ENCODE data around the gene KCNQ5. TPM values are rescaled to one million over a fixed set of nuclear protein-coding genes. Genes with fewer than 3 reads are reported as not detected.

KCNQ5 gene
- total and polyA plus RNA-seq, 9 donors: 0.28 to 0.86 (median 0.57) TPM

GRCh38 chr6:72651174-72651573 is 29.3 kb downstream of the KCNQ5 start:
- no peaks in the 10 kb centered on the region for H3K36me3 ChIP-seq (ENCODE audit: control insufficient read depth, insufficient read depth, low read length)
- WGBS (ENCODE audit: insufficient coverage): no CpG with 5 or more reads among the region's 1 CpG
- no peak for DNase-seq

GRCh38 chr6:72651967-72652956 is 30.4 kb downstream of the KCNQ5 start:
- no CpG with 5 or more reads among the region's 7 CpGs for WGBS (ENCODE audit: insufficient coverage)

More at GRCh38 chr6:72651174-72651573, 29.3 kb downstream of the KCNQ5 start:
- Histone ChIP-seq H3K27me3 (ENCODE audit: control insufficient read depth, insufficient read depth, low read length) (no peaks in the 10 kb centered on the region), H3K4me3 (ENCODE audit: low read length) (no peak overlapping the region), H3K27ac (ENCODE audit: low read length) (no peak overlapping the region), H3K4me1 (ENCODE audit: control insufficient read depth, insufficient read depth, low read length) (no peaks in the 10 kb centered on the region), H3K9me3 (replicated peaks; ENCODE audit: control insufficient read depth, low read depth, low read length) (no peaks in the 10 kb centered on the region)

GRCh38 chr6:72653026-72653425 is 31.2 kb downstream of the KCNQ5 start:
- no peak for DNase-seq
- WGBS (ENCODE audit: insufficient coverage): no CpG with 5 or more reads among the region's 1 CpG
- no peaks in the 10 kb centered on the region for H3K4me1 ChIP-seq (ENCODE audit: control insufficient read depth, insufficient read depth, low read length)

More at GRCh38 chr6:72651967-72652956, 30.4 kb downstream of the KCNQ5 start:
- no peaks in the 10 kb centered on the region for H3K4me1 ChIP-seq (ENCODE audit: control insufficient read depth, insufficient read depth, low read length)
- no peak overlapping the region for H3K27ac ChIP-seq (ENCODE audit: low read length)
- H3K9me3 ChIP-seq (replicated peaks; ENCODE audit: control insufficient read depth, low read depth, low read length): no peaks in the 10 kb centered on the region
- no peaks in the 10 kb centered on the region for H3K27me3 ChIP-seq (ENCODE audit: control insufficient read depth, insufficient read depth, low read length)
- no peaks in the 10 kb centered on the region for H3K36me3 ChIP-seq (ENCODE audit: control insufficient read depth, insufficient read depth, low read length)
- H3K4me3 ChIP-seq (ENCODE audit: low read length): no peak overlapping the region
- DNase-seq: no peak

GRCh38 chr6:72654071-72654621 is 32.3 kb downstream of the KCNQ5 start:
- 100% methylated on average over 1 of the region's 2 CpGs for WGBS (ENCODE audit: insufficient coverage)

More at GRCh38 chr6:72653026-72653425, 31.2 kb downstream of the KCNQ5 start:
- no peaks in the 10 kb centered on the region for H3K27me3 ChIP-seq (ENCODE audit: control insufficient read depth, insufficient read depth, low read length)
- no peak overlapping the region for H3K27ac ChIP-seq (ENCODE audit: low read length)
- no peaks in the 10 kb centered on the region for H3K36me3 ChIP-seq (ENCODE audit: control insufficient read depth, insufficient read depth, low read length)
- H3K4me3 ChIP-seq (ENCODE audit: low read length): no peak overlapping the region
- no peaks in the 10 kb centered on the region for H3K9me3 ChIP-seq (replicated peaks; ENCODE audit: control insufficient read depth, low read depth, low read length)

GRCh38 chr6:72657407-72658197 is 35.7 kb downstream of the KCNQ5 start:
- Histone ChIP-seq H3K4me3 (ENCODE audit: low read length) (no peak overlapping the region), H3K4me1 (ENCODE audit: control insufficient read depth, insufficient read depth, low read length) (no peaks in the 10 kb centered on the region), H3K27ac (ENCODE audit: low read length) (no peak overlapping the region), H3K36me3 (ENCODE audit: control insufficient read depth, insufficient read depth, low read length) (no peaks in the 10 kb centered on the region), H3K27me3 (ENCODE audit: control insufficient read depth, insufficient read depth, low read length) (no peaks in the 10 kb centered on the region), H3K9me3 (replicated peaks; ENCODE audit: control insufficient read depth, low read depth, low read length) (no peaks in the 10 kb centered on the region)
- no CpG with 5 or more reads among the region's 3 CpGs for WGBS (ENCODE audit: insufficient coverage)
- DNase-seq: no peak

More at GRCh38 chr6:72654071-72654621, 32.3 kb downstream of the KCNQ5 start:
- Histone ChIP-seq H3K27ac (ENCODE audit: low read length) (no peak overlapping the region), H3K36me3 (ENCODE audit: control insufficient read depth, insufficient read depth, low read length) (no peaks in the 10 kb centered on the region), H3K4me1 (ENCODE audit: control insufficient read depth, insufficient read depth, low read length) (no peaks in the 10 kb centered on the region), H3K9me3 (replicated peaks; ENCODE audit: control insufficient read depth, low read depth, low read length) (no peaks in the 10 kb centered on the region), H3K27me3 (ENCODE audit: control insufficient read depth, insufficient read depth, low read length) (no peaks in the 10 kb centered on the region), H3K4me3 (ENCODE audit: low read length) (no peak overlapping the region)
- no peak for DNase-seq

GRCh38 chr6:72659754-72660153 is 37.9 kb downstream of the KCNQ5 start:
- Histone ChIP-seq H3K27me3 (ENCODE audit: control insufficient read depth, insufficient read depth, low read length) (no peaks in the 10 kb centered on the region), H3K4me1 (ENCODE audit: control insufficient read depth, insufficient read depth, low read length) (no peaks in the 10 kb centered on the region), H3K27ac (ENCODE audit: low read length) (no peak overlapping the region), H3K4me3 (ENCODE audit: low read length) (no peak overlapping the region), H3K9me3 (replicated peaks; ENCODE audit: control insufficient read depth, low read depth, low read length) (no peaks in the 10 kb centered on the region), H3K36me3 (ENCODE audit: control insufficient read depth, insufficient read depth, low read length) (no peaks in the 10 kb centered on the region)
- DNase-seq: no peak
- no CpG with 5 or more reads among the region's 5 CpGs for WGBS (ENCODE audit: insufficient coverage)

- no peak overlapping the region for H3K4me3 ChIP-seq (ENCODE audit: low read length)
- WGBS (ENCODE audit: insufficient coverage): no CpG with 5 or more reads among the region's 1 CpG
- H3K4me1 ChIP-seq (ENCODE audit: control insufficient read depth, insufficient read depth, low read length): no peaks in the 10 kb centered on the region
- H3K27me3 ChIP-seq (ENCODE audit: control insufficient read depth, insufficient read depth, low read length): no peaks in the 10 kb centered on the region
- no peak overlapping the region for H3K27ac ChIP-seq (ENCODE audit: low read length)
- H3K36me3 ChIP-seq (ENCODE audit: control insufficient read depth, insufficient read depth, low read length): no peaks in the 10 kb centered on the region
- no peaks in the 10 kb centered on the region for H3K9me3 ChIP-seq (replicated peaks; ENCODE audit: control insufficient read depth, low read depth, low read length)
- no peak for DNase-seq
Measured at GRCh38 chr6:72661411-72661810, 39.5 kb downstream of the KCNQ5 start.

- Histone ChIP-seq H3K27me3 (ENCODE audit: control insufficient read depth, insufficient read depth, low read length) (no peaks in the 10 kb centered on the region), H3K27ac (ENCODE audit: low read length) (no peak overlapping the region), H3K9me3 (replicated peaks; ENCODE audit: control insufficient read depth, low read depth, low read length) (no peaks in the 10 kb centered on the region), H3K4me3 (ENCODE audit: low read length) (no peak overlapping the region), H3K4me1 (ENCODE audit: control insufficient read depth, insufficient read depth, low read length) (no peaks in the 10 kb centered on the region), H3K36me3 (ENCODE audit: control insufficient read depth, insufficient read depth, low read length) (no peaks in the 10 kb centered on the region)
- no CpG with 5 or more reads among the region's 3 CpGs for WGBS (ENCODE audit: insufficient coverage)
- DNase-seq: no peak
Measured at GRCh38 chr6:72665599-72665998, 43.7 kb downstream of the KCNQ5 start.

GRCh38 chr6:72669324-72669723 is 47.5 kb downstream of the KCNQ5 start:
- DNase-seq: no peak
- H3K27me3 ChIP-seq (ENCODE audit: control insufficient read depth, insufficient read depth, low read length): no peaks in the 10 kb centered on the region
- no peak overlapping the region for H3K4me3 ChIP-seq (ENCODE audit: low read length)
- H3K4me1 ChIP-seq (ENCODE audit: control insufficient read depth, insufficient read depth, low read length): no peaks in the 10 kb centered on the region
- WGBS (ENCODE audit: insufficient coverage): 92% methylated on average over 2 of the region's 3 CpGs
- H3K27ac ChIP-seq (ENCODE audit: low read length): no peak overlapping the region
- H3K36me3 ChIP-seq (ENCODE audit: control insufficient read depth, insufficient read depth, low read length): no peaks in the 10 kb centered on the region
- no peaks in the 10 kb centered on the region for H3K9me3 ChIP-seq (replicated peaks; ENCODE audit: control insufficient read depth, low read depth, low read length)

GRCh38 chr6:72672906-72673305 is 51.0 kb downstream of the KCNQ5 start:
- WGBS (ENCODE audit: insufficient coverage): no CpG with 5 or more reads among the region's 1 CpG
- H3K27ac ChIP-seq (ENCODE audit: low read length): no peak overlapping the region
- H3K4me1 ChIP-seq (ENCODE audit: control insufficient read depth, insufficient read depth, low read length): no peaks in the 10 kb centered on the region
- no peak for DNase-seq
- no peaks in the 10 kb centered on the region for H3K27me3 ChIP-seq (ENCODE audit: control insufficient read depth, insufficient read depth, low read length)
- no peaks in the 10 kb centered on the region for H3K36me3 ChIP-seq (ENCODE audit: control insufficient read depth, insufficient read depth, low read length)
- H3K4me3 ChIP-seq (ENCODE audit: low read length): no peak overlapping the region
- no peaks in the 10 kb centered on the region for H3K9me3 ChIP-seq (replicated peaks; ENCODE audit: control insufficient read depth, low read depth, low read length)
